ENCODE results near the gene TYSND1. TPM values are rescaled to one million over a fixed set of nuclear protein-coding genes. Genes with fewer than 3 reads are reported as not detected.
"Not testable (repeated sequence)": the region's sequence is repeated elsewhere in the genome, so short reads cannot be mapped to it uniquely, and the experiment has no call there.

TYSND1 gene
- polyA plus RNA-seq, 1 experiment, result 2.7 TPM

DNA sequence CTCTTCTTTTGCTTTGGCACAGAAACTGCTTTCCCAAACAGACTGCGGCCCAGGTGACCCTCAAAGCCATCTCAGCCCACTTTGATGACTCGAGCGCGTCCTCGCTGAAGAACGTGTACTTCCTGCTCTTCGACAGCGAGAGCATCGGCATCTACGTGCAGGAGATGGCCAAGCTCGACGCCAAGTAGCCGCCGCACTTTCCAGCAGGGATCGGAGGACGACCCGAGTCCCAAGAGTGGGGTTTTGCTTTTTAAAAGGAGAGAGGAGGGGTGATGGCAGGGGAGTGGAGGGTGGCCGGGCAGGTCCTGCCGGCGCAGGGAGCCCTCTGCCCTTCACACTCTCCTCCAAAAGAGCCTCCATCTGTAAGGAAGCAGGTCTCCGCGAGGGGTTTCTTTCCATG, 35.0 kb downstream of the TYSND1 start:
- TF ChIP-seq, protein P1, sequence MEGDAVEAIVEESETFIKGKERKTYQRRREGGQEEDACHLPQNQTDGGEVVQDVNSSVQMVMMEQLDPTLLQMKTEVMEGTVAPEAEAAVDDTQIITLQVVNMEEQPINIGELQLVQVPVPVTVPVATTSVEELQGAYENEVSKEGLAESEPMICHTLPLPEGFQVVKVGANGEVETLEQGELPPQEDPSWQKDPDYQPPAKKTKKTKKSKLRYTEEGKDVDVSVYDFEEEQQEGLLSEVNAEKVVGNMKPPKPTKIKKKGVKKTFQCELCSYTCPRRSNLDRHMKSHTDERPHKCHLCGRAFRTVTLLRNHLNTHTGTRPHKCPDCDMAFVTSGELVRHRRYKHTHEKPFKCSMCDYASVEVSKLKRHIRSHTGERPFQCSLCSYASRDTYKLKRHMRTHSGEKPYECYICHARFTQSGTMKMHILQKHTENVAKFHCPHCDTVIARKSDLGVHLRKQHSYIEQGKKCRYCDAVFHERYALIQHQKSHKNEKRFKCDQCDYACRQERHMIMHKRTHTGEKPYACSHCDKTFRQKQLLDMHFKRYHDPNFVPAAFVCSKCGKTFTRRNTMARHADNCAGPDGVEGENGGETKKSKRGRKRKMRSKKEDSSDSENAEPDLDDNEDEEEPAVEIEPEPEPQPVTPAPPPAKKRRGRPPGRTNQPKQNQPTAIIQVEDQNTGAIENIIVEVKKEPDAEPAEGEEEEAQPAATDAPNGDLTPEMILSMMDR (IDR thresholded peaks at IDR 0.05; ENCODE audit: low read depth, low read length), result no peak
- ChIA-PET POLR2A (no interaction called here), CTCF (no interaction called here)
- no peak for DNase-seq (ENCODE audit: low read depth, low spot score)
- Histone ChIP-seq H3K9me3 (ENCODE audit: control insufficient read depth, insufficient read depth, low read length) (no peaks in the 10 kb centered on the region), H3K27me3 (ENCODE audit: control insufficient read depth, insufficient read depth, low read length) (no peaks in the 10 kb centered on the region), H3K27ac (ENCODE audit: low read depth, low read length) (no peak overlapping the region), H3K4me3 (ENCODE audit: low read depth, low read length) (no peak overlapping the region)

DNA sequence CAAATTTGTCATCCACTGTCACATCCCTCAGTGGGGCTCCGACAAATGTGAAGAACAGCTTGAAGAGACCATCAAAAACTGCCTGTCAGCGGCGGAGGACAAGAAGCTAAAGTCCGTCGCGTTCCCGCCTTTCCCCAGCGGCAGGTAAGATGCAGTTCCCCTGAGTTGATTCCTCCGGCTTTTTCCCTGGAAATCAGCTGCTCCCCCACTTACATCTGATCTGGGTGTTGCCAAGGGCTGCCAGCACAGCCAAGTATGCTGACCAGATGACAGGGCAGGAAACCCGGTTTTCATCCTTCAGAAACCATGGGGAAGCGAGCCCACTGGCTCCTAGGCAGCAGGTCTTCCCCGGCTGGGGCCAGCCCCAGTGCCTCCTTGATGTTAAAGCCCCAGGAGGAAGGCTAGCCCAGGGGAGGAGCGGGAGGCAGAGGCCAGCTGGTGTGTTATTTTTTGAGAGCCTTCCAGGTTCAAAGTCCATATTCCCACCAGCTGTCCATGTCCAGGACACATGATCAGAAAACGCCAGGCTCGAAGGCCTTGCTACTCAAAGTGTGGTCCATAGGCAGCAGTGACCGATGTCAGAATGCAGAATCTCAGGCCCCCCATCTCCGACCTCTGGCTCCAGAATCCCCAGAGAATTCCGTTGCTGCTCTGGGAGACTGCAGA, 37.3 kb downstream of the TYSND1 start:
- Histone ChIP-seq H3K4me3 (ENCODE audit: low read depth, low read length) (no peak overlapping the region), H3K27ac (ENCODE audit: low read depth, low read length) (no peak overlapping the region), H3K9me3 (ENCODE audit: control insufficient read depth, insufficient read depth, low read length) (no peaks in the 10 kb centered on the region), H3K27me3 (ENCODE audit: control insufficient read depth, insufficient read depth, low read length) (no peaks in the 10 kb centered on the region)
- TF ChIP-seq, protein P1 (IDR thresholded peaks at IDR 0.05; ENCODE audit: low read depth, low read length), result no peak
- CTCF ChIA-PET, result no interaction called here
- no peak for DNase-seq (ENCODE audit: low read depth, low spot score)
- POLR2A ChIA-PET, result no interaction called here

DNA sequence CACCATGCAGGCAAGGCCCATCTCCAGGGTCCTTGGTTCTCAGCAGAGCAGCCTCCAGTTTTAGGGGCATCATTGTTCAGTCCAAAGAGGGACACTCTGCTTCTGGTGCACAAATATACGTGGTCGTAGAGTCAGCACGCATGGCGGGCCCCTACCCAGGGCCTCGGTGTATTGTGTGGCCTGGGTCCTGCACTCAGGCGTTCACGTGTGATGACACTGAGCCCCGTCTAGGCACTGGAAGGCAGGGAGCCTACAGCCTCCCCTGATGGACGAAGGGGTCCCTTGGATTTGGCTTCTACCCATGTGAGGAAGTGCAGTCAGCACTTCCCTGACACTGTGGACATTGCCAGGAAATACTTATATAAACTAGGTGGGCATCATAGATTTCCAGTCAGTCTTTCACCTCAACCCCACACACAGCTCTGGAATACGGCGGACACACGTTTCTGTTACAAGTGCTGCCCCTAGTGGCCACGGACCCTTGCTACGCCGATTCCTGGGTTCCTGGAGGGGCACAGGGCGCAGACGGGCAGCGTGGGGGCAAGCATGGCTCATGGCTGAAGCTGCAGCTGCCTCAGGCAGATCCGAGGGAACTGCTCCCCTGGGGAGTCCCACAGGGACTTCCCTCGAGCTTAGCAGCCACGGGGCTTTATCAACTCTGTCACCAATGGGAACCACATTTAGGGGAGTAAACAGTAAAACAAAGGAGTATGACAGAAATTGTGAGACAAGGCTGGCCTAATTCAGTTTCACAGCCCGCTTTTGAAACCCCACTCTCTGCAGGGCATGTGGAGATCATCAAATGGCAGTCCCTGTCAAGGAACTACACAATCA, 39.3 kb downstream of the TYSND1 start:
- ChIA-PET CTCF (interaction anchor here (1.1 to 3.2 kb wide), 2 partner anchors 9 to 11 kb away, joined by 4 to 28 read pairs; no protein-coding TSS in a partner anchor), POLR2A (no interaction called here)
- TF ChIP-seq, protein P1 (IDR thresholded peaks at IDR 0.05; ENCODE audit: low read depth, low read length), result peak; percentile 38
- no peak overlapping the region for H3K4me3 ChIP-seq (ENCODE audit: low read depth, low read length)
- H3K27ac ChIP-seq (ENCODE audit: low read depth, low read length), result no peak overlapping the region
- DNase-seq (ENCODE audit: low read depth, low spot score), result no peak
- H3K9me3 ChIP-seq (ENCODE audit: control insufficient read depth, insufficient read depth, low read length), result no peaks in the 10 kb centered on the region
- H3K27me3 ChIP-seq (ENCODE audit: control insufficient read depth, insufficient read depth, low read length), result no peaks in the 10 kb centered on the region

DNA sequence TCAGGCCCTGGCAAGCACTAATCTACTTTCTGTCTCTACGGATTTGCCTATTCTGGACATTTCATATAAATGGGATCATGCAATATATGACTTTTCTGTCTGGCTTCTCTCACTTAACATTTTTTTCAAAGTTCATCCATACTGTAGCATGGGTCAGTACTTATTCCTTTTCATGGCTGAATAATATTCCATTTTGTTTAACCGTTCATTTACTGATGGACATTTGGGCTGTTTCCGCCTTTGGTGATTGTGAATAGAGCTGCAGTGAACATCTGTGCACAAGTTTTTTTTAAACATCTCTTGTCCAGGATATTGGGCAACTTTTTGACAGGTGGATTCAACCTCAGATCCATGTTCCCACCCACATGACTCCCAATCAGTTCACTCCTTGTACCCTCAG, 44.8 kb downstream of the TYSND1 start:
- TF ChIP-seq, protein P1 (IDR thresholded peaks at IDR 0.05; ENCODE audit: low read depth, low read length), result no peak
- no peak overlapping the region for H3K27ac ChIP-seq (ENCODE audit: low read depth, low read length)
- H3K27me3 ChIP-seq (ENCODE audit: control insufficient read depth, insufficient read depth, low read length), result no peaks in the 10 kb centered on the region
- no peak for DNase-seq (ENCODE audit: low read depth, low spot score)
- CTCF ChIA-PET, result no interaction called here
- POLR2A ChIA-PET, result no interaction called here
- H3K9me3 ChIP-seq (ENCODE audit: control insufficient read depth, insufficient read depth, low read length), result no peaks in the 10 kb centered on the region
- H3K4me3 ChIP-seq (ENCODE audit: low read depth, low read length), result no peak overlapping the region

DNA sequence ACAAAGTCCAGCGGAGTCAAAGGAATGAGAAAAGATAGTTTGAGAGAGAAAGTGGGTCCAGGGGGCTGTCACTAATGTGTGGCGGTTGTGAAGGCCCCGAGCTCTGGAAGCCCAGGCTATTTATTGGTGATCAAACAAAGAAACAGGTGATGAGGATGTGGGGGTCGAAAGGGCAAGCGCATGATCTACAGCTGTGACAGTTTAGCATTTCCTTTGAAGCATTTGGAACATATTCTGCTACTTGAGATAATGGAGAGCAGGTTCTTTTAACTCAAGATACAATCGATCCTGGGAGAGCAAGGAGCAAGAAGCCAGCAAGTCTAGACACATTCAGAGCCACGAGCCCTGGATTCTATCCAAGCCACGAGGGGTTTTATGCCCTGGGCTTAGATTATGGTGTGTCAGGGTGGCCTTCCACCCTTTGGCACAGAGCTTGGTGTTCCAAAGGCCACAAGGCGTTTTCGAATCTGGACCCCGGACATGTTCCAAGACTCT, 45.4 kb downstream of the TYSND1 start:
- CTCF ChIA-PET; DNase-seq (ENCODE audit: low read depth, low spot score); POLR2A ChIA-PET; H3K4me3 ChIP-seq (ENCODE audit: low read depth, low read length); H3K27me3 ChIP-seq (ENCODE audit: control insufficient read depth, insufficient read depth, low read length); H3K27ac ChIP-seq (ENCODE audit: low read depth, low read length); H3K9me3 ChIP-seq (ENCODE audit: control insufficient read depth, insufficient read depth, low read length): not testable (repeated sequence)

Data from AG04450 (cell line).